HepG2 (cell line): ENCODE data around the gene RERE. TPM values are rescaled to one million over a fixed set of nuclear protein-coding genes. Genes with fewer than 3 reads are reported as not detected.

Experiments used
- AGO2 ChIP-seq: fragments of 200-400 bp; formaldehyde crosslinking; optimal IDR thresholded peaks from 2 replicates; pipeline ENCODE3; 2017; ENCODE audit warnings: mild to moderate bottlenecking, low read depth, low read length, moderate library complexity
- ELF3 ChIP-seq: IDR thresholded peaks from 2 replicates; pipeline ENCODE4 v1.6.1; 2016; ENCODE audit warnings: missing genetic modification reagents, missing compliant biosample characterization
- EP300 ChIP-seq, 3 experiments: sonication (generic) in 1 of 3; formaldehyde crosslinking in 1 of 3; IDR thresholded peaks; 2 replicates each; pipeline versions ENCODE4 v1.5.1 to v1.6.1; 2011 to 2020; ENCODE audit warnings: low read depth in 2 of 3, low read length in 2 of 3, borderline replicate concordance in 1 of 3, improper control_type of control experiment in 1 of 3, mild to moderate bottlenecking in 1 of 3, missing genetic modification reagents in 1 of 3, moderate library complexity in 1 of 3
- ETV6 ChIP-seq: sonication (generic); formaldehyde crosslinking; conservative IDR thresholded peaks from 2 replicates; pipeline ENCODE4 v1.4.0; 2020; ENCODE audit warnings: missing genetic modification reagents
- GABPA ChIP-seq, 2 experiments: IDR thresholded peaks; 2 replicates each; pipeline ENCODE4 v1.6.1; 2011 to 2016; ENCODE audit warnings: low read depth in 2 of 2, low read length in 1 of 2, missing biosample characterization in 1 of 2, missing genetic modification characterization in 1 of 2
- GMEB2 ChIP-seq: IDR thresholded peaks from 2 replicates; pipeline ENCODE4 v1.6.1; 2016; ENCODE audit warnings: missing biosample characterization, missing genetic modification reagents, low read depth
- HNRNPL ChIP-seq: fragments of 200-400 bp; formaldehyde crosslinking; IDR thresholded peaks from 2 replicates; pipeline ENCODE4 v1.6.1; 2017; ENCODE audit warnings: mild to moderate bottlenecking, low read depth, low read length
- MAFK ChIP-seq, 2 experiments: IDR thresholded peaks in 1 of 2; conservative IDR thresholded peaks in 1 of 2; 2 replicates each; pipeline ENCODE4 v1.6.1; 2011; ENCODE audit warnings: improper control_type of control experiment in 2 of 2, low read length in 2 of 2
- MED1 ChIP-seq: sonication (generic); formaldehyde crosslinking; IDR thresholded peaks from 2 replicates; pipeline ENCODE4 v1.4.0; 2020; ENCODE audit warnings: missing genetic modification reagents
- NKX3-1 ChIP-seq: sonication (generic); formaldehyde crosslinking; IDR thresholded peaks from 2 replicates; pipeline ENCODE4 v1.5.0; 2020; ENCODE audit warnings: missing genetic modification reagents
- NR0B2 ChIP-seq: sonication (generic); formaldehyde crosslinking; IDR thresholded peaks from 2 replicates; pipeline ENCODE4 v1.4.0; 2020; ENCODE audit warnings: mild to moderate bottlenecking, missing genetic modification reagents
- RAD51 ChIP-seq: fragments of 450-650 bp; IDR thresholded peaks from 2 replicates; pipeline ENCODE4 v1.6.1; 2016; ENCODE audit warnings: borderline replicate concordance
- RBM22 ChIP-seq: fragments of 200-400 bp; formaldehyde crosslinking; optimal IDR thresholded peaks from 2 replicates; pipeline ENCODE3; 2017; ENCODE audit warnings: mild to moderate bottlenecking, low read length, moderate library complexity
- TFDP2 ChIP-seq: sonication (generic); formaldehyde crosslinking; IDR thresholded peaks from 2 replicates; pipeline ENCODE4 v1.4.0; 2020; ENCODE audit warnings: missing genetic modification reagents
- ZFP91 ChIP-seq: sonication (generic); formaldehyde crosslinking; IDR thresholded peaks from 2 replicates; pipeline ENCODE4 v1.9.0; 2022; ENCODE audit warnings: missing genetic modification reagents, mild to moderate bottlenecking, borderline replicate concordance
- ZMYM3 ChIP-seq: sonication (generic); formaldehyde crosslinking; IDR thresholded peaks from 2 replicates; pipeline ENCODE4 v1.5.1; 2020; ENCODE audit warnings: mild to moderate bottlenecking, missing genetic modification reagents
- ZNF160 ChIP-seq: sonication (generic); formaldehyde crosslinking; IDR thresholded peaks from 2 replicates; pipeline ENCODE4 v1.8.0; 2022; ENCODE audit warnings: mild to moderate bottlenecking, inconsistent platforms, missing genetic modification reagents
- ZNF275 ChIP-seq: sonication (generic); formaldehyde crosslinking; IDR thresholded peaks from 2 replicates; pipeline ENCODE4 v1.8.0; 2022; ENCODE audit warnings: missing genetic modification reagents, mild to moderate bottlenecking, inconsistent platforms, borderline replicate concordance
- ZNF552 ChIP-seq: sonication (generic); formaldehyde crosslinking; IDR thresholded peaks from 2 replicates; pipeline ENCODE4 v1.9.0; 2022; ENCODE audit warnings: missing genetic modification reagents, mild to moderate bottlenecking, borderline replicate concordance
- ZNF83 ChIP-seq: sonication (generic); formaldehyde crosslinking; IDR thresholded peaks from 2 replicates; pipeline ENCODE4 v1.4.0; 2020; ENCODE audit warnings: missing genetic modification reagents, mild to moderate bottlenecking, borderline replicate concordance
- ZSCAN9 ChIP-seq: IDR thresholded peaks from 2 replicates; pipeline ENCODE4 v1.6.1; 2016; ENCODE audit warnings: borderline replicate concordance
- polyA plus RNA-seq, 8 experiments: library from polyadenylated mRNA; depleted of rRNA in 3 of 8; stranded (reverse) in 7 of 8; unstranded in 1 of 8; fragments of >200 nt; fragmentation: Illumina TruSeq in 4 of 8; extraction: Trizol in 4 of 8; gene quantifications; 2 replicates each; pipeline versions ENCODE4 v1.2.1 to v1.2.3, GENCODE V29; 2011 to 2016; ENCODE audit warnings: low read depth in 4 of 8, missing spikeins in 1 of 8, mixed read lengths in 1 of 8; ENCODE audit not compliant: insufficient read depth in 1 of 8
- total RNA-seq, 5 experiments: library from RNA; depleted of rRNA; stranded (reverse); fragments of >200 nt; fragmentation: Illumina TruSeq; extraction: Trizol; gene quantifications; 2 replicates each; pipeline ENCODE4 v1.2.3, GENCODE V29; 2016; ENCODE audit warnings: low read depth in 1 of 5

Gene RERE
- total and polyA plus RNA-seq, 2 of the 13 experiments (the other 11 are each of a cell fraction or from before 2014, with no cell fraction given), result 18.3 to 21.9 TPM

GRCh38 chr1:8702850-8703810 is 114.3 kb downstream of the RERE start (continued):
- no peak; the same call in 1 of the 2 replicates for TF ChIP-seq TFDP2 (CRISPR knock-in tag)
- TF ChIP-seq ZNF275, result no peak
- peak; percentile 91 for TF ChIP-seq ZFP91
- no peak for TF ChIP-seq ZNF552 (CRISPR knock-in tag)
- TF ChIP-seq RAD51, result no peak
- peak; percentile 84 for TF ChIP-seq MED1 (CRISPR knock-in tag)
- TF ChIP-seq GMEB2 (CRISPR knock-in tag), result no peak
- peak; percentile 68; the same call in 1 of the 2 replicates for TF ChIP-seq ETV6 (CRISPR knock-in tag)
- TF ChIP-seq GABPA (IDR thresholded peaks at IDR 0.05; ENCODE audit: low read depth, low read length), result no peak
- TF ChIP-seq GABPA (CRISPR knock-in tag; IDR thresholded peaks at IDR 0.05; ENCODE audit: low read depth), result peak; percentile 45
- TF ChIP-seq MAFK (conservative IDR thresholded peaks at IDR 0.05 in 1 of 2, IDR thresholded peaks at IDR 0.05 in 1 of 2; ENCODE audit: low read length in 2 of 2), result peak; percentile 75 to 83
- TF ChIP-seq NR0B2 (CRISPR knock-in tag), result peak; percentile 48; the same call in 1 of the 2 replicates
- TF ChIP-seq AGO2, result peak; percentile 80
- TF ChIP-seq ZMYM3 (CRISPR knock-in tag), result peak; percentile 47; the same call in 1 of the 2 replicates
- TF ChIP-seq ZSCAN9 (CRISPR knock-in tag), result no peak
- no peak for TF ChIP-seq ZNF83 (CRISPR knock-in tag)
- TF ChIP-seq NKX3-1 (CRISPR knock-in tag), result 0 out of 2 replicates have a peak, but pooled peaks have one; percentile 34
- 0 out of 2 replicates have a peak, but pooled peaks have one; percentile 43 for TF ChIP-seq HNRNPL
- peak in 1 of 2 experiments; percentile 56; a peak in 3 of 4 replicates for TF ChIP-seq EP300 (IDR thresholded peaks at IDR 0.05; ENCODE audit: low read depth in 2 of 2, low read length in 2 of 2)
- 0 out of 2 replicates have a peak, but pooled peaks have one; percentile 24 for TF ChIP-seq EP300 (CRISPR knock-in tag; IDR thresholded peaks at IDR 0.05; ENCODE audit: borderline replicate concordance)
- TF ChIP-seq ELF3, result peak; percentile 70; the same call in 1 of the 2 replicates
- 0 out of 2 replicates have a peak, but pooled peaks have one; percentile 26 for TF ChIP-seq ZNF160
- no peak for TF ChIP-seq RBM22
